Fibroblast of lung (primary cell): ENCODE data around the gene MLLT10. TPM values are rescaled to one million over a fixed set of nuclear protein-coding genes. Genes with fewer than 3 reads are reported as not detected.

Source experiments
- DNase-seq, 2 donors: peaks; one replicate each; pipeline versions ENCODE4 v3.0.0 to v3.0.0-alpha.2; 2010; ENCODE audit warnings: low read depth in 2 of 2
- H2AFZ ChIP-seq: 2 replicates; pipeline ENCODE4 v1.5.1; 2012; ENCODE audit warnings: low read length, control low read depth, inconsistent platforms
- H3K27ac ChIP-seq: 2 replicates; pipeline ENCODE4 v1.5.1; 2011; ENCODE audit warnings: low read length, control low read depth; ENCODE audit not compliant: insufficient read depth
- H3K27me3 ChIP-seq: 2 replicates; pipeline ENCODE4 v1.5.1; 2011; ENCODE audit warnings: mild to moderate bottlenecking, low read length; ENCODE audit not compliant: control insufficient read depth, insufficient read depth
- H3K36me3 ChIP-seq: 2 replicates; pipeline ENCODE4 v1.5.1; 2011; ENCODE audit warnings: low read length; ENCODE audit not compliant: control insufficient read depth, insufficient read depth
- H3K4me1 ChIP-seq: 2 replicates; pipeline ENCODE4 v1.5.1; 2011; ENCODE audit warnings: low read length; ENCODE audit not compliant: control insufficient read depth, insufficient read depth; ENCODE audit errors: extremely low read depth
- H3K4me2 ChIP-seq: 2 replicates; pipeline ENCODE4 v1.5.1; 2011; ENCODE audit warnings: low read length, control low read depth; ENCODE audit not compliant: insufficient read depth; ENCODE audit errors: extremely low read depth
- H3K4me3 ChIP-seq, 4 experiments: fragments of 200-600 bp in 1 of 4; sonication (generic) in 1 of 4; replicated peaks in 1 of 4; 2 replicates each; pipeline ENCODE4 v1.5.1; 2011 to 2016; ENCODE audit warnings: low read length in 4 of 4, low read depth in 3 of 4, mild to moderate bottlenecking in 3 of 4, control low read depth in 2 of 4, inconsistent platforms in 1 of 4, mixed read lengths in 1 of 4; ENCODE audit not compliant: insufficient read depth in 1 of 4; ENCODE audit errors: control extremely low read depth in 1 of 4
- H3K79me2 ChIP-seq: 2 replicates; pipeline ENCODE4 v1.5.1; 2012; ENCODE audit warnings: mild to moderate bottlenecking, low read length, inconsistent platforms; ENCODE audit not compliant: control insufficient read depth, insufficient read depth
- H3K9ac ChIP-seq: 2 replicates; pipeline ENCODE4 v1.5.1; 2011; ENCODE audit warnings: mild to moderate bottlenecking, low read length, control low read depth; ENCODE audit not compliant: insufficient read depth
- H3K9me3 ChIP-seq: 2 replicates; pipeline ENCODE4 v1.5.1; 2012; ENCODE audit warnings: low read depth, low read length; ENCODE audit not compliant: control insufficient read depth, insufficient read depth
- H4K20me1 ChIP-seq: 2 replicates; pipeline ENCODE4 v1.5.1; 2011; ENCODE audit warnings: low read length; ENCODE audit not compliant: control insufficient read depth, insufficient read depth; ENCODE audit errors: extremely low read depth
- EZH2 ChIP-seq: IDR thresholded peaks from 2 replicates; pipeline ENCODE4 v1.5.1; 2012; ENCODE audit warnings: low read length, control low read depth, mild to moderate bottlenecking; ENCODE audit errors: missing control alignments
- polyA plus RNA-seq, 2 donors: library from polyadenylated mRNA; depleted of rRNA in 1 of 2; stranded (reverse) in 1 of 2; unstranded in 1 of 2; fragments of >200 nt; gene quantifications; 2 replicates each; pipeline ENCODE4 v1.2.1, GENCODE V29; 2011 to 2012; ENCODE audit warnings: missing spikeins in 1 of 2
- total RNA-seq: library from RNA; depleted of rRNA; stranded (reverse); fragments of >200 nt; gene quantifications from 2 replicates; pipeline ENCODE4 v1.2.1, GENCODE V29; 2014
- TF ChIP-seq, protein P1 (sequence below), 2 donors: IDR thresholded peaks in 1 of 2; conservative IDR thresholded peaks in 1 of 2; 1 replicate in 1 of 2; 2 replicates in 1 of 2; pipeline ENCODE4 v1.5.1; 2011 to 2012; ENCODE audit warnings: low read length in 2 of 2, control low read depth in 1 of 2, inconsistent platforms in 1 of 2, low read depth in 1 of 2, mild to moderate bottlenecking in 1 of 2

MLLT10 gene
- total and polyA plus RNA-seq, 2 donors (not counting 1 experiment from before 2014, with no cell fraction given), result 25.6 to 56.3 TPM

DNA sequence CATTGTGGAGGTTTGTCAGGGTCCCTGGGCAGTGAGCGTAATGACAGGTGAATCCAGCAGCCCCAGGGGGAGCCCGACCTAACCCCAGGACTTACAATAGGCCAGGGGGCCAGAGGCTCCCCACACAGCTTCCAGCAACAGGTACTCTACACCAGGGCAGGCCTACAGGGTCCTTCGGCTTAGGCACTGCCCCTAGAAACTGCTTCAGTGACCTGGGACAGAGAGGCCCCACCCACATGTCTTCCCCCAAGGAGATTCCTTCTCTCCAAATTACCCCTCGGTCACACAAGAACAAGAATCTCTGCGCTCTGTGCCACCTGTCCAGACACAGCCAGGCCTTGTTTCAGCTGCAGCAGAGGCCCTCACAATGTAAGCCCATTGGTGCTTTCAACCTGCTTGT, 32.9 kb upstream of the MLLT10 start:
- Histone ChIP-seq H3K27me3 (no peaks in the 10 kb centered on the region), H3K4me1 (no peaks in the 10 kb centered on the region), H3K27ac (no peak overlapping the region), H3K4me2 (no peak overlapping the region), H4K20me1 (no peaks in the 10 kb centered on the region), H3K4me3 (no peak overlapping the region), H3K79me2 (no peaks in the 10 kb centered on the region), H2AFZ (no peak overlapping the region), H3K36me3 (no peaks in the 10 kb centered on the region), H3K9ac (no peak overlapping the region), H3K9me3 (no peaks in the 10 kb centered on the region)
- no peak for DNase-seq
- TF ChIP-seq, protein P1, sequence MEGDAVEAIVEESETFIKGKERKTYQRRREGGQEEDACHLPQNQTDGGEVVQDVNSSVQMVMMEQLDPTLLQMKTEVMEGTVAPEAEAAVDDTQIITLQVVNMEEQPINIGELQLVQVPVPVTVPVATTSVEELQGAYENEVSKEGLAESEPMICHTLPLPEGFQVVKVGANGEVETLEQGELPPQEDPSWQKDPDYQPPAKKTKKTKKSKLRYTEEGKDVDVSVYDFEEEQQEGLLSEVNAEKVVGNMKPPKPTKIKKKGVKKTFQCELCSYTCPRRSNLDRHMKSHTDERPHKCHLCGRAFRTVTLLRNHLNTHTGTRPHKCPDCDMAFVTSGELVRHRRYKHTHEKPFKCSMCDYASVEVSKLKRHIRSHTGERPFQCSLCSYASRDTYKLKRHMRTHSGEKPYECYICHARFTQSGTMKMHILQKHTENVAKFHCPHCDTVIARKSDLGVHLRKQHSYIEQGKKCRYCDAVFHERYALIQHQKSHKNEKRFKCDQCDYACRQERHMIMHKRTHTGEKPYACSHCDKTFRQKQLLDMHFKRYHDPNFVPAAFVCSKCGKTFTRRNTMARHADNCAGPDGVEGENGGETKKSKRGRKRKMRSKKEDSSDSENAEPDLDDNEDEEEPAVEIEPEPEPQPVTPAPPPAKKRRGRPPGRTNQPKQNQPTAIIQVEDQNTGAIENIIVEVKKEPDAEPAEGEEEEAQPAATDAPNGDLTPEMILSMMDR (conservative IDR thresholded peaks at IDR 0.05 in 1 of 2, IDR thresholded peaks at IDR 0.05 in 1 of 2; ENCODE audit: low read depth in 1 of 2, low read length in 2 of 2), result no peak
- TF ChIP-seq EZH2, result no peak

DNA sequence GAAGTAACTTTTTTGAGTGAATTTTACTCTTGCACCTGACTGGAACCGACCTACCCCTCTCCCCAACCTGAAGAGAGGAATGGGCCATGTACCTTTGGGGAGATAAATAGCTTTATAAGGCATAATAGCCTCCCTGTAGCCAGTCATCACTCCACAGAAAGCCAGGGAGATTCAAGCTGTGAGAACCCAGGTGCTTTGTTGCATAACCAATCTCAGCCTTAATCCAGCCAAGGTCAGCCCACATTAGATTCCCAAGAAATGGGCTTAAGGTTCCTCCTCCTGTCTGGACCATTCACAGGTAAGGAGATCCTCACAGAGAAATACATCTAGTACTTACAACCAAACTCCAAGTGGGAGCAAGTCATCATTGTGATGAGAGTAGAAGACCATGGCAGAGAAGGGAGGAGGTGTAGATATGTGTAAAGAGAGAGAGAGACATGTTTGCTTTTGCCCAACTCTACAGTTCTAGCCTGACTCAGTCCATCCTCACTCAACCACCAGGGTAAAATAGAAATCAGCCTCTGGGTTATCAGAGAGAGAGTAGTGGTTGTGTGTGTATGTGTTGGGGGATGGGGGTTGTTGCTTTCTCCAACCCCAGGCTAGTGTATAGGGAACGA, 32.2 kb upstream of the MLLT10 start:
- no peak overlapping the region for H3K9ac ChIP-seq
- no peaks in the 10 kb centered on the region for H3K27me3 ChIP-seq
- no peaks in the 10 kb centered on the region for H3K36me3 ChIP-seq
- H3K79me2 ChIP-seq, result no peaks in the 10 kb centered on the region
- no peaks in the 10 kb centered on the region for H3K9me3 ChIP-seq
- no peak overlapping the region for H3K4me3 ChIP-seq
- H4K20me1 ChIP-seq, result no peaks in the 10 kb centered on the region
- no peak overlapping the region for H2AFZ ChIP-seq
- no peak for DNase-seq
- no peak overlapping the region for H3K4me2 ChIP-seq
- no peaks in the 10 kb centered on the region for H3K4me1 ChIP-seq
- TF ChIP-seq, protein P1 (conservative IDR thresholded peaks at IDR 0.05 in 1 of 2, IDR thresholded peaks at IDR 0.05 in 1 of 2; ENCODE audit: low read depth in 1 of 2, low read length in 2 of 2), result no peak
- TF ChIP-seq EZH2, result no peak
- H3K27ac ChIP-seq, result no peak overlapping the region

DNA sequence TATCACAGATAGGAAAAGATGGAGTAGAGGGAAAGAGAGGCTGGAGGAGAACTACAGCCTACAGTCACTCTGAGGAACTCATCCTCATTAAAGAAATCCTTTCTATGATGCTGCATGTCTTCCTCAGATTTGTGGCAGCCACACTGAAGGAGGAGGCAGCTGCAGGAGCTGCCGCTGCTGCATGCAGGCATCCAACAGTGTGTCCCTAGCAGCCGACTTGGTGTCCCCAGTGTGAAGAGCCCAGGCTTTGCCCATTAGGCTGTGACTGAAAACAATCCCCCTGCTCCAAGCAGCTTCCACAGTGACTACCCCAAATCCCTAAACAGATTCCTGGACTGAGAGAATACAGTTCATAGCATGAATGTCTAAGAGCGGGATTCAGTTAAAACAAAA, 31.7 kb upstream of the MLLT10 start:
- no peak for DNase-seq
- no peak overlapping the region for H3K27ac ChIP-seq
- no peaks in the 10 kb centered on the region for H3K9me3 ChIP-seq
- no peaks in the 10 kb centered on the region for H3K79me2 ChIP-seq
- H3K4me3 ChIP-seq, result no peak overlapping the region
- H3K9ac ChIP-seq, result no peak overlapping the region
- no peaks in the 10 kb centered on the region for H4K20me1 ChIP-seq
- no peak for TF ChIP-seq EZH2
- TF ChIP-seq, protein P1 (conservative IDR thresholded peaks at IDR 0.05 in 1 of 2, IDR thresholded peaks at IDR 0.05 in 1 of 2; ENCODE audit: low read depth in 1 of 2, low read length in 2 of 2), result no peak
- no peaks in the 10 kb centered on the region for H3K4me1 ChIP-seq
- H2AFZ ChIP-seq, result no peak overlapping the region
- no peaks in the 10 kb centered on the region for H3K36me3 ChIP-seq
- no peaks in the 10 kb centered on the region for H3K27me3 ChIP-seq
- no peak overlapping the region for H3K4me2 ChIP-seq
